Transverse colon (tissue), 4 donors: ENCODE results near the gene DENND2A. TPM values are rescaled to one million over a fixed set of nuclear protein-coding genes. Genes with fewer than 3 reads are reported as not detected.

ENCODE experiments used
- DNase-seq: peaks from one replicate; pipeline ENCODE4 v3.0.0-alpha.2; 2019
- H3K27ac ChIP-seq, 4 donors: fragments of 200-600 bp; sonication (generic); 2 replicates each; pipeline ENCODE4 v1.5.1; 2016 to 2018; ENCODE audit warnings: inconsistent platforms in 4 of 4
- H3K27me3 ChIP-seq: fragments of 200-600 bp; sonication (generic); 2 replicates; pipeline ENCODE4 v1.5.1; 2017; ENCODE audit warnings: inconsistent platforms
- H3K36me3 ChIP-seq, 4 donors: fragments of 200-600 bp; sonication (generic); 2 replicates each; pipeline ENCODE4 v1.5.1; 2017 to 2019; ENCODE audit warnings: inconsistent platforms in 4 of 4
- H3K4me1 ChIP-seq, 4 donors: fragments of 200-600 bp; sonication (generic); 2 replicates each; pipeline ENCODE4 v1.5.1; 2017 to 2020; ENCODE audit warnings: inconsistent platforms in 4 of 4
- H3K4me3 ChIP-seq, 4 donors: fragments of 200-600 bp; sonication (generic); 1 replicate in 1 of 4; 2 replicates in 3 of 4; pipeline versions ENCODE4 v1.5.1 to v1.6.1; 2017 to 2019; ENCODE audit warnings: inconsistent platforms in 4 of 4
- H3K9me3 ChIP-seq, 2 donors: fragments of 200-600 bp; sonication (generic); 2 replicates each; pipeline ENCODE4 v1.5.1; 2017 to 2019; ENCODE audit warnings: inconsistent platforms in 2 of 2
- EP300 ChIP-seq: sonication (generic); formaldehyde crosslinking; IDR thresholded peaks from one replicate; pipeline ENCODE4 v1.6.1; 2017; ENCODE audit warnings: antibody characterized with exemption, low read depth
- POLR2A ChIP-seq: fragments of 450-650 bp; IDR thresholded peaks from one replicate; pipeline ENCODE4 v1.6.1; 2016; ENCODE audit warnings: antibody characterized with exemption, mild to moderate bottlenecking, moderate library complexity
- POLR2AphosphoS5 ChIP-seq, 3 donors: sonication (generic); formaldehyde crosslinking; IDR thresholded peaks; one replicate each; pipeline ENCODE4 v1.6.1; 2016; ENCODE audit warnings: antibody characterized with exemption in 3 of 3
- WGBS, 2 donors: methylation state at CpG; one replicate each; pipeline ENCODE4 v1.1.5; 2018; ENCODE audit warnings: low coverage in 1 of 2; 5-methylcytosine and 5-hydroxymethylcytosine counted together
- in situ Hi-C, 4 donors: fragments of 200-750 bp; cut with MboI; loops; one replicate each; pipeline versions ENCODE4 v1.15.0 to v1.15.1; 2017; ENCODE audit warnings: low sequenced_read_pairs in 3 of 4, low pct_ligation_motif_present in 1 of 4, low pct_unique_long_range_greater_than_20kb in 1 of 4
- intact Hi-C: fragments of 100-400 bp; cut with DNase I; formaldehyde crosslinking; loops from one replicate; pipeline ENCODE4 v1.15.1; 2023; ENCODE audit warnings: low total_unique reads
- total RNA-seq, 4 donors: library from RNA; depleted of rRNA; stranded (reverse); fragments of >200 nt; gene quantifications; one replicate each; pipeline ENCODE4 v1.1.0, GENCODE V29; 2016
- TF ChIP-seq, protein P1 (sequence below), 5 experiments: fragments of 200-600 bp in 3 of 5; fragments of 450-650 bp in 2 of 5; sonication (generic) in 3 of 5; IDR thresholded peaks; 1 replicate in 2 of 5; 2 replicates in 3 of 5; pipeline ENCODE4 v1.5.1; 2016 to 2017; ENCODE audit warnings: antibody characterized with exemption in 5 of 5, inconsistent platforms in 3 of 5, mild to moderate bottlenecking in 2 of 5, moderate library complexity in 1 of 5

DENND2A gene
- total RNA-seq, 4 donors from 2014 or later, result 4.1 to 19.9 (median 7.1) TPM

DNA sequence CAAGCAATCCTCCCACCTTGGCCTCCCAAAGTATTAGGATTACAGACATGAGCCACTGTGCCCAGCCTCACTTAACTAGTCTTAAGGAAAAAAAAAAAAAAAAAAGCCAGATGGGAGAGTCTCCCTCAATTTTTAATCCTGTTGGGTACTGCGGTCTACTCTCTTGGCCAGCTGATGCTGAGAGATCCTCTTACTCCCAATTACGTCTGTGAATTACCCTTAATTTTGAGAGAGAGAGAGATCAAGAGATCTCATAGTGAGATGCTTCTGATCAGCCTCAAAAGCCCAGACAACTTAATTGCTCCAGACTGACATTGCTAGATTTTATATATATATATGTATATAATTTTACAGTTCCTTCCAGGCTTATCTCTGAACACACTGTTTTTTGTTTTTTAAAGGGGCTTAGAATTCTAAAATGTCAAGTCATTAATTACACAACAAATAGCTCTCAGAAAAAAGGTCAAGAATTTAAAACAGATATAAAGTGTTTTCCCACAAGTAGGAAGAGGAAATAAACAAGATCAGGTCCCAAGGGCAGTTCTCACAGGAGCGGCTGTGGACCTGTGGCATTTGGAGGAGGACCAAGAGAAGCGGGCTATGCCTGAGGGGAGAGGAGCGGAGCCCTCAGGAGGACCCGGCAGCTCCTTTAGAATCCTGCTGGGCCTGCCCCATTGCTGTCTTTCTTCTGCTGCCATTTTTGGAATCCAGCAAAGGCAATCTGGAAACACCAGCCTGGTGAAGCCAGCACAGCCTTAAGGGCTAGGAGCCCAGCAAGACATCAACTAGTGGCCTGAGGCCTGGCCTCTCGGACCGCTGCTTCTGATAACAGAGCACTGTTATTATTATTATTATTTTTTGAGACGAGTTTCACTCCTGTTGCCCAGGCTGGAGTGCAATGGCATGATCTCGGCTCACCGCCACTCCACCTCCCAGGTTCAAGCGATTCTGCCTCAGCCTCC lies 30.1 kb downstream of the DENND2A start:
- H3K4me3 ChIP-seq, result no peak overlapping the region
- TF ChIP-seq POLR2AphosphoS5 (IDR thresholded peaks at IDR 0.05) (no peak), EP300 (no peak), POLR2A (no peak)
- TF ChIP-seq, protein P1, sequence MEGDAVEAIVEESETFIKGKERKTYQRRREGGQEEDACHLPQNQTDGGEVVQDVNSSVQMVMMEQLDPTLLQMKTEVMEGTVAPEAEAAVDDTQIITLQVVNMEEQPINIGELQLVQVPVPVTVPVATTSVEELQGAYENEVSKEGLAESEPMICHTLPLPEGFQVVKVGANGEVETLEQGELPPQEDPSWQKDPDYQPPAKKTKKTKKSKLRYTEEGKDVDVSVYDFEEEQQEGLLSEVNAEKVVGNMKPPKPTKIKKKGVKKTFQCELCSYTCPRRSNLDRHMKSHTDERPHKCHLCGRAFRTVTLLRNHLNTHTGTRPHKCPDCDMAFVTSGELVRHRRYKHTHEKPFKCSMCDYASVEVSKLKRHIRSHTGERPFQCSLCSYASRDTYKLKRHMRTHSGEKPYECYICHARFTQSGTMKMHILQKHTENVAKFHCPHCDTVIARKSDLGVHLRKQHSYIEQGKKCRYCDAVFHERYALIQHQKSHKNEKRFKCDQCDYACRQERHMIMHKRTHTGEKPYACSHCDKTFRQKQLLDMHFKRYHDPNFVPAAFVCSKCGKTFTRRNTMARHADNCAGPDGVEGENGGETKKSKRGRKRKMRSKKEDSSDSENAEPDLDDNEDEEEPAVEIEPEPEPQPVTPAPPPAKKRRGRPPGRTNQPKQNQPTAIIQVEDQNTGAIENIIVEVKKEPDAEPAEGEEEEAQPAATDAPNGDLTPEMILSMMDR (IDR thresholded peaks at IDR 0.05), result no peak
- no peaks in the 10 kb centered on the region for H3K9me3 ChIP-seq
- in situ Hi-C loops (no loop called here), intact Hi-C loops (no loop called here)
- no peak for DNase-seq
- 77 to 81% methylated on average over 11 to 12 of the region's 12 CpGs for WGBS, 2 donors
- no peaks in the 10 kb centered on the region for H3K36me3 ChIP-seq
- H3K27ac ChIP-seq, result no peak overlapping the region
- peaks cover 0 to 18% (median 0%) of the 10 kb centered on the region in 4 donors for H3K4me1 ChIP-seq
- no peaks in the 10 kb centered on the region for H3K27me3 ChIP-seq

DNA sequence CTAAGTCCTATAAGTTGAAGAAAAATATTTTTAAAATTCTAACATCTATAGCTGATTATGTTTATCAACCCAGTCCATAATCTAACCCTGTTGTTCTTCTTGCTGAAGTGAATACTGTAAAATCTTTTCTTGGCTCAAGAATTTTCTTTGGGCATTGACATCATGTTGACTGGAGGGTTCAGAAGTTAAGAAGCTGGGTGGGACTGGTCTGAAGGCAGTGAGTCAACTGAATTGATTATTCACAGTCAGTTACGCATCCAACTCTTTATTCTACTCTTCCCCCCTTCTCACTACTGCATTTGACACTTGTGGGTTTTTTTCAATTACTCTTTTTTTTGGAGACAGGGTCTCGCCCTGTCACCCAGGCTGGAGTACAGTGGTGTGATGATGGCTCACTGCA lies 31.0 kb downstream of the DENND2A start:
- intact Hi-C loops, result no loop called here

GRCh38 chr7:140607441-140607989 lies 33.1 kb downstream of the DENND2A start:
- Histone ChIP-seq H3K4me1 (peaks cover 0 to 20% (median 0%) of the 10 kb centered on the region in 4 donors), H3K27me3 (no peaks in the 10 kb centered on the region), H3K36me3 (no peaks in the 10 kb centered on the region), H3K9me3 (no peaks in the 10 kb centered on the region), H3K27ac (peak overlapping the region; percentile 45 to 64 (median 56)), H3K4me3 (no peak overlapping the region)
- WGBS, 2 donors, result 72% methylated on average over 7 of the region's 7 CpGs; no CpG with 5 or more reads in 1 of the 2 donors
- DNase-seq, result peak; percentile 36
- intact Hi-C loops, result no loop called here
- peak in 2 of 3 donors; percentile 4 to 17 for TF ChIP-seq POLR2AphosphoS5 (IDR thresholded peaks at IDR 0.05)
- no peak for TF ChIP-seq EP300
- no peak for TF ChIP-seq POLR2A
- in situ Hi-C loops, result no loop called here

More for the DNA sequence above, 31.0 kb downstream of the DENND2A start:
- Histone ChIP-seq H3K27me3 (no peaks in the 10 kb centered on the region), H3K27ac (no peak overlapping the region), H3K36me3 (no peaks in the 10 kb centered on the region), H3K4me3 (no peak overlapping the region), H3K4me1 (peaks cover 0 to 20% (median 0%) of the 10 kb centered on the region in 4 donors), H3K9me3 (no peaks in the 10 kb centered on the region)
- WGBS, 2 donors, result 88 to 93% methylated on average over 2 of the region's 2 CpGs
- DNase-seq, result no peak
- TF ChIP-seq, protein P1 (IDR thresholded peaks at IDR 0.05), result no peak
- no peak for TF ChIP-seq POLR2AphosphoS5 (IDR thresholded peaks at IDR 0.05)
- TF ChIP-seq EP300, result no peak
- TF ChIP-seq POLR2A, result no peak
- in situ Hi-C loops, result no loop called here

DNA sequence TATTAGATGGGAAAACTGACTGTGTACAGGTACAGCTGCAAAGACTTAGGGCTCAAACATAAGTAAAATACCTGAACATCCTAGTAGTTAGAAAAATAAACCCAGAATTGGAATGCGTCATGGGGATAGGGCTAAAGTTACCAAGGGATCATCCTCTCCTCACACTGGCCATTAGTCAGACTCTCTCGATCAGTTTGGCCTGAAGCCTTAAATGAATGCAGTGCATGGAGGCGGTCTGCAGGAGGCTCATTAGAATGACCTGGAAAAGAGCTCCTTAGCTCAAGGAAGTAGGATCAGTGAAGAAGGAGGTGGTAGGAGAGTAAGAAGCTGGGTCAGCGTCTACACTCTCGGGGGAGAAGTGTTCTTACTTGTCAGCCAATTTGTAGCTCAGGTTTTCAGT lies 35.3 kb downstream of the DENND2A start:
- peaks cover 0 to 20% (median 0%) of the 10 kb centered on the region in 4 donors for H3K4me1 ChIP-seq
- H3K36me3 ChIP-seq, result no peaks in the 10 kb centered on the region
- TF ChIP-seq, protein P1 (IDR thresholded peaks at IDR 0.05), result no peak
- TF ChIP-seq POLR2AphosphoS5 (IDR thresholded peaks at IDR 0.05), result no peak
- no peak for TF ChIP-seq POLR2A
- no peak for TF ChIP-seq EP300
- peak overlapping the region; percentile 4 to 65 (median 46) for H3K27ac ChIP-seq
- no peak for DNase-seq
- H3K27me3 ChIP-seq, result no peaks in the 10 kb centered on the region
- WGBS, 2 donors, result 61 to 82% methylated on average over 5 of the region's 5 CpGs
- in situ Hi-C loops (no loop called here), intact Hi-C loops (no loop called here)
- H3K4me3 ChIP-seq, result no peak overlapping the region
- H3K9me3 ChIP-seq, result no peaks in the 10 kb centered on the region
